CD4-positive, alpha-beta T cell treated with Interferon gamma for 1 hour (primary cell): ENCODE measurements around the gene CCNO.

ENCODE experiments used
- DNase-seq: peaks from one replicate; pipeline ENCODE4 v3.0.0-alpha.2; 2020

The CCNO gene

GRCh38 chr5:55222985-55223811 lies 10.2 kb downstream of the CCNO start:
- DNase-seq, result no peak

DNA sequence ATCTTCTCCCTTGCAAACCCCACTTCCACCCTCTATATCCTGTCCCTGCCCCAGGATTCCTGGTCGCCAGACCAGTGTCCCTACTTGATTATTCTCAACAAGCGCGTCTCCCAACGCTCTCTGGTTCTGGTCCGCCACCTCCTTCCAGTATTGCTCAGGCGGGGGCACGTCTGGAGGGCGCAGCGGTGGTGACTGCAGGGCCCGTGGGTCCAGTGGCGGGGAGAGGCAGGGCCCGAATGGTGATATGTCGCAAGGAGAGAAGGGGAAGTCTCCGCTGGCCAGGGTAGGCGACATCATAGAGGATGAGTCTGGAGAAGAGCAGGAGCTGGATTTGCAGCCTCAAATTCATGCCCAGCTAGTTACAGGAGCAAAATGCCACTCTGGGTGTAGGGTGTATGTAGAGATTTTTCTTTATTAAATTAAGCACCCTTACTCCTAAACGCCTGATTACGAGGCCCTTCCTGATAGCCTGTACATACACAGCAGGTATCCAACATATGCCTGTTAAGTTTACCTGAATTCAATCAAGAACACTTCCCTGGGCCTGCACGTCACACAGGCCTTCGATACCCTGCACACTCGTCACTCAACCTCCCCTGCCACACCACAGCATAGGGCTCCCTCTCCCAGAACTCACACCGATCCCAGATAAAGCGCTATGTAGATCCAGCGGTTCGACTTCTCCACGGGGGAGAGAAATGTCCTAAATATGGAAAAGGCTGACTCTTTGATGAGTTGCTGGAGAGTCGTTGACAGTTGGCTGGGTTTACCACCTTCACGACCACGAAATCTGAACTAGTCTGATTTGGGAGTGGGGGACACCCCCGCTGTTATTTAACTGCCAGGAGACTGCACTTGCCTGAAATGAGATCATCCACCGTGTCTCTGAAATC lies 11.1 kb downstream of the CCNO start:
- no peak for DNase-seq

DNA sequence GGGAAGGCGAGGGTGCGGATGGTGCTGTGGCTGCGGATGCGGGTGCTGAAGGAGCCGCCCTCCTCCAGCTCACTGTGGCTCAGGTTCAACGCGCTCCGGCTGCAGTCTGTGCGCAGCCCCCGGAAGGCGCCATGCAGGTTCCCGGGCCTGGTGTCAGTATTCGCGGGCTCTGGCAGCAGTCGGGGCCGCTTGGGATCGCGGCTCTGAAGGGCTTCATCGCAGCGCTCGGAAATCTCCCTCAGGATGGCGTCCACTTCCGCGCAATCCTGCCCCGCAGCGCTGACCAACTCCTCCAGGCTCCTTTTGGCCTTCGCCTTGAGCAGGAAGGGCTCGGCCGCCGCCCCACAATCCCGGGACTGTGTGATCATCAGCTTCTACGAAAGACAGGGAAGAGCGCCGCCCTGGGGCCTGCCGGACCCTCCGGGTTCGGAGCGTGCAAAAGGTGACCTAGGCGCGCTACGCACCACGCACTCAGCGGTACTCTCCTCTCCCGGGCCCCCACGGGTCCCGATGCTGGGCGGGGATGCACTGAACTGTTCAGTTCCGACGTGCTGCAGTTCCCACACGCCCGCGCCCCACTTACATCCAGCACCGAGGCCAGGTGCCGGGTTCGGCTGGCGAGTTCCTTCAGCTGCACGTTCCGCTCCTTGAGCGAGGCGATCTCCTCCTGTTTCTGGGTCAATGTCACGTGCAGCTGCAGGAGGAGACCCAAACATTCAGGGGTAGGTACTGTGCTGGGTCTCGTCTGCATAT lies 12.8 kb downstream of the CCNO start:
- DNase-seq, result no peak

- DNase-seq, result no peak
These were observed 13.6 kb downstream of the CCNO start for GRCh38 chr5:55219770-55220169.

- no peak for DNase-seq
These were observed 14.4 kb downstream of the CCNO start for GRCh38 chr5:55218967-55219366.

GRCh38 chr5:55211184-55211874 lies 22.1 kb downstream of the CCNO start:
- no peak for DNase-seq

DNA sequence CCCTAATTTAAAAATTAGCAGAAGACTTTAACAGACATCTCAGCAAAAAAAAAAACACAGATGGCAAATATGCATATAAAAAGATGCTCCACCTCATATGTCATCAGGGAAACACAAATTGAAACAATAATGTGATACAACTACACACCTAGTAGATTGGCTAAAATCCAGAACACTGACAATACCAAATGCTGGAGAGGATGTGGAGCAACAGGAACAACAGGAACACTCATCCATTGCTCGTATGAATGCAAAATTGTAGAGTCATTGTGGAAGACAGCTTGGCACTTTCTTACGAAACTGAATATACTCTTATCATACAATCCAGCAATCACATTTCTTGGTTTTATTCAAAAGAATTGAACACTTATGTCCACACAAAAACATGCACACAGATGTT lies 28.4 kb downstream of the CCNO start:
- no peak for DNase-seq

- no peak for DNase-seq
These were observed 42.2 kb downstream of the CCNO start for GRCh38 chr5:55191165-55191564.

DNA sequence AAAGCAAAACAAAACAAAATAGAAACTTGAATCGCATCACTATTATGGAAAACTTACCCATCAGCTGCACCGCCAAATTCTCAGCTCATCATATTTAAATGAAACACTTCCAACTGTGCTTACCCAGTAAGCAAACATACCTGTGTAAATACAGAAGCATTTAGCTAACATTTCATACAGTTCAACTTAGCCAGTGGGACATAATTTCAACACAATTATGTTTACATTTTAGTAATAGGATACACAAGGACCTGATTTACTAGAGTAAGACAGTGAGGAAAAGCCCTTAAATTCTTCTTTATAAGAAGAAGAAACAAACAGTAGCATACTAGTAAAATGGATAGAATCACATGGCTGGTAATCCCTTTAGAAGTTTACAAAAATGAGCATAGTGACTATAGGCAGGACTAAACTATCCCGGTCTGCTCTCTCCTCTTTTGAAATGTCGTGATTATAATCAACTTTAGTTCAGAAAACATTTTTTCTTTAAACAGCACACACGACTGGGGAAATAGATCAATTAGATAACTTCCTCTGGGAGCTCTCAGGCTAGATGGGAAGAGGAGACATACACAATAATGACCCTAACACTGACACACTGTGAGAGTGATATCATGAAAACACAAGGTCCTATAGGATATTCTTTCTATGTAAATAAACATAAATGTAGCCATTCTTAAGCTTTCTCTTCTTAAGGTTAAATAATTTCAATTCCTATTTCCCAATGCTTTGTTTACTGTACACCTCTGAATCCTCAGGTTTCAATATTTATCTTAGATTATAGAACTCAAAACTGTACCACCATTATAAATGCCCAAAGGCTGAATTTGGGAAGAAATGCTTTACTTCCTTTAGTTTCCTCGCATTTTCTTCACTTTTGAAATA lies 44.5 kb downstream of the CCNO start:
- DNase-seq, result no peak

DNA sequence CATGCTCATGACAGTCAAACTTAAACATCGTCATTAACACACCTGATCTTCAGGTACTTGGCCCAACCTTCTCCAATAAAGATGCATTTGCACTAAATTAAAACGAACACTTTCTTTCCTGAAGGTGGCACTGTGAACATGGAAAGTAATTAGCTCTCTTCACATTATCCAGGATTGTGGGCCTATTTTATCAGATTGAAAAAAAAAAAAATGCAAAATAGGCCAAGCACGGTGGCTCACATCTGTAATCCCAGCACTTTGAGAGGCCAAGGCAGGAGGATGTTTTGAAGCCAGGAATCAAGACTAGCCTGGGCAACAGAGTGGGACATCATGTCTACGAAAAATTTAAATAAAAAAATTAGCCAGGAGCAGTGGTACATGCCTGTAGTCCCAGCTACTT lies 46.0 kb downstream of the CCNO start:
- DNase-seq, result no peak
